Non-pigmented ciliary epithelial cell (primary cell): ENCODE results near the gene PLCB2.

Experiments used
- DNase-seq: peaks from one replicate; pipeline ENCODE4 v3.0.0-alpha.2; 2010; ENCODE audit warnings: low read depth

The PLCB2 gene

DNA sequence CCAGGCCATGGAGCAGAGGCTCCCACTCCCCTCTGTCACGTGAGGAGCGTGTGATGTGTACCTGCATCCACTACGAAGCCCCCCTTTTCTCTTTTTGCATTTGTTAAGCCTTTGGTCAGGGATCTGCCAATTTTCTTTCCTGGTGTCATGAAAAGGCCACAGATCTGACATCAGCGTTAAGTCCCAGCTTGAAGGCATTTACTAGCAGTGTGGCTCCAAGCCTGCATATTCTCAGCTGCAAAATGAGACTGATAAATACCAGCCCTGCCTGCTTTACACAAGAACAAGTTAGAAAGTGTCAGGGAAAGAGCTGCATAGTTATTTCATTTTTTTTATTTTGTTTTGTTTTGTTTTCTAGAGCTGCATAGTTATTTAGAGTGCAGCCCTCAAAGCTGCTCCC lies 22.6 kb downstream of the PLCB2 start:
- no peak for DNase-seq

DNA sequence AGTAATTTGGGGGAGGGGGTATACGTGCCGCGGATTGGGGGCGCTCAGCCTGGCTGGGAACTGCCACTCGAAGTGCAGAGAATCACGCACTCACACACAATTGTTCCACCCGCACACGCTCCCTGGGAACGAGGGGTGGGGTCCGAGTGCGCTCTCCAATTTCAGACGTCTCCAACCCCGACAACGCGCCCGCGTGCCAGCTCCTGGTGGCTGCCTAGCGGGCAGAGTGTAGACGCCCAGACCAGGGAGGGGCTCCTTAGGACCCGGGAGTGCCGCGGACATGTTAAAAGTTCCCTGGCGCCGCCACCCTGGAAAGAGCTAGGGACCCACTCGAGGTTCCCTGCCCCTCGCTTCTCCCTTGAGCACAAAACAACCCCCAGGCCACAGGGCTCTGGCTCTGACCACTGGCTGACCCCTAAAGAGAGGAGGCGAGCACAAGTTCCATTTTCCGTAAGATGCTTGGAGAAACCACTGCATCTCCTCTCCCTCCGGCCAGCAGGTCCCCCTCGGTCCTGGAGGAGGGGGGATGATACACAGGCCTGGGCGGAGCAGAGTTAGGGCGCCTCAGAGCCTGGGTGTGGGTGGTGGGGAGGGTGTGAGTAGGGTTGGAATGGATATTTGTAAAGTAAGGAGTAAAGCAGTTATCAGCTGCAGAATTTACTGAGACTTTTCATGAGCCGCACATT lies 24.0 kb downstream of the PLCB2 start:
- DNase-seq, result no peak

GRCh38 chr15:40282869-40283614 lies 24.7 kb downstream of the PLCB2 start, which contains the start of gene ANKRD63:
Gene ANKRD63, minus strand, starts transcription at chr15:40283064. Its CDS starts 478 bp downstream, at chr15:40282586.
- DNase-seq, result no peak

GRCh38 chr15:40282147-40282868 lies 25.4 kb downstream of the PLCB2 start:
- DNase-seq, result no peak

- DNase-seq, result no peak
Observed at GRCh38 chr15:40281801-40282146, 26.0 kb downstream of the PLCB2 start.

GRCh38 chr15:40281057-40281800 lies 26.5 kb downstream of the PLCB2 start:
- DNase-seq, result no peak

- no peak for DNase-seq
Observed at GRCh38 chr15:40280260-40281056, 27.3 kb downstream of the PLCB2 start.

DNA sequence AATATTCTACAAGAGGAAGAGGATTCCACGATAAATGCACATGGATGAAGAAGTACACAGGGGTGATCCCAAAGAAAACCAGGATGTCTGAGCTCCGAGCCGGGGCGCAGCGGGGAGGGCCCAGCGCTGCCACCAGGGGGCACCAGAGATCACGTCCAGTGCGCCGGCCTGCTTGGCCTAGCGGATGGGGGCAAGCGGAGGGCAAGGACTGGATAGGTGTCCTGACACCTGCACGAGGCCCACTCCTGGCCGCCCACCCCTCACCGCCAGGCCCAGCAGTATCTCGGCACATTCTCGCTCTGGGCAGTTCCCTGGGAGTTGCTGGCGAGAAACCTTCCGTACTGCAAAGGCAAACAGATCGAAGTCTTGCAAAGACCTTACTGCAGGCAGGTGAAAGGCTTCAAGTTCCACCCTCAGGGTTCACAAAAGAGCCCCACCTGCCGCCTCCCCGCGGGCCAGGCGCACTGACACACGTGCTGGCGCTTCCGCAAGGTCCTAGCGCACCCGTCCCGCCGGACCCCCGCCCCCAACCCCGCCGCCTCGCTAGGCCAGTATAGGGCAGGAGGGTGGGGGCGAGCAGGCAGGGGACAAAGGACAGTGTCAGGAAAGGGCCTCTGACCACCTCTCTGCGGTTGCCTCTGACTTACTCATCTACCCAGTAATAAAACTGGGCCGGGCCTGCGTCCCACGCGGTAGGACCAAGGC lies 28.1 kb downstream of the PLCB2 start:
- no peak for DNase-seq

DNA sequence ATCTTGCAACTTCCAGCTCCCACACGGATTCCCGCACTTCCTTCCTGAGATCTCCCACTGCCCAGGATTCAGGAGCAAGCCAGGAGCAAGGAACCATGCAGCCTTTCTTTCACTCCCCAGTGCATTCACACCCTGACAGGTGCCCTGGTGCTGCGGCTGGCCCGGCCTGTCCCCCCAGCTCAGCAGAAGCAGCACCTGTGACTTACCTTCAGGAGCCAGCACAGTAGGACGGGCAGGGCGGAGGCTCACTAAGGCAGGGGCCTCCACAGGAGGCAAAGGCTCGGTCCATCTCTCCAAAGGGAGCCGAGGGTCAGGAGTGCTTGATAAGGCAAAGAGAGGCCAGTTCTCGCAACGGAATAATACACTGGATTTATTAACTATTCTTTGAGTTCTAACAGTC lies 29.7 kb downstream of the PLCB2 start:
- DNase-seq, result no peak

DNA sequence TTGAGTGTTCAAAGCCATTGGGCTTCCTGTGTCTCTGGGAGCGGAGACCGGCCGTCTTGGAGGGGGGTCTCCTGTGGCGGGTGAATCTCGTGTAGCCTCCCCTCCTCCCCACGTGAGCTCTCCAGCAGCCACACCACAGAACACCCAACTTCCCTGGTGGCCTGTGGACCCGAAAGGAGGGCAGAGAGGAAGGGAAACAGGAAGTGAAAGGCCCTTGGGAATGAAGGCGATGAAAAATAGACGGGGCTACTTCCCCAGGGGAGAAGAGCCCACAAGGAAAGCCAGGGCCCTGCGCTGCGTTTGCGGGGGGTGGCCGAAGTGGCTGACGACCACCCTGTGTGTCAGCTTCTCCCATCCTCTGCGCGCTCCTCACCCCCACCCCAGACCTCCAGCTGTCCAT lies 30.3 kb downstream of the PLCB2 start:
- no peak for DNase-seq

- no peak for DNase-seq
Observed at GRCh38 chr15:40276927-40277326, 30.8 kb downstream of the PLCB2 start.

GRCh38 chr15:40275954-40276353 lies 31.8 kb downstream of the PLCB2 start:
- DNase-seq, result no peak

DNA sequence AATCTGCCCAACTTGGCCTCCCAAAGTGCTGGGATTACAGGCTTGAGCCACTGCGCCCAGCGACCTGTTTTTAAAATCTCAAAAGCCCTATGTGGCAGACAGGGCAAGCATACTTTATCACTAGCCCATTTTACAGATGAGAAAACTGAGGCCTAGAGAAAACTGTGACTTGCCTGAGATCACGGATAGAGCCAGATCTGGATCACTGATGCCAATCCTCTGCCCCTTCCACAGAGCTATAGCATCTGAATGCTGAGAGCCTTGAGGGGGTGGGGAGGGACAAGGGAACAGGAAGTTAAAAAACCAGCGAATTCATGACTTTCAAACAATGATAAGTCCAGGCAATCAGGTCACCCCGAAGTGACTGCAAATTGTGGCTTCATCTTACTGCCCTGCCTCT lies 32.2 kb downstream of the PLCB2 start:
- DNase-seq, result no peak

DNA sequence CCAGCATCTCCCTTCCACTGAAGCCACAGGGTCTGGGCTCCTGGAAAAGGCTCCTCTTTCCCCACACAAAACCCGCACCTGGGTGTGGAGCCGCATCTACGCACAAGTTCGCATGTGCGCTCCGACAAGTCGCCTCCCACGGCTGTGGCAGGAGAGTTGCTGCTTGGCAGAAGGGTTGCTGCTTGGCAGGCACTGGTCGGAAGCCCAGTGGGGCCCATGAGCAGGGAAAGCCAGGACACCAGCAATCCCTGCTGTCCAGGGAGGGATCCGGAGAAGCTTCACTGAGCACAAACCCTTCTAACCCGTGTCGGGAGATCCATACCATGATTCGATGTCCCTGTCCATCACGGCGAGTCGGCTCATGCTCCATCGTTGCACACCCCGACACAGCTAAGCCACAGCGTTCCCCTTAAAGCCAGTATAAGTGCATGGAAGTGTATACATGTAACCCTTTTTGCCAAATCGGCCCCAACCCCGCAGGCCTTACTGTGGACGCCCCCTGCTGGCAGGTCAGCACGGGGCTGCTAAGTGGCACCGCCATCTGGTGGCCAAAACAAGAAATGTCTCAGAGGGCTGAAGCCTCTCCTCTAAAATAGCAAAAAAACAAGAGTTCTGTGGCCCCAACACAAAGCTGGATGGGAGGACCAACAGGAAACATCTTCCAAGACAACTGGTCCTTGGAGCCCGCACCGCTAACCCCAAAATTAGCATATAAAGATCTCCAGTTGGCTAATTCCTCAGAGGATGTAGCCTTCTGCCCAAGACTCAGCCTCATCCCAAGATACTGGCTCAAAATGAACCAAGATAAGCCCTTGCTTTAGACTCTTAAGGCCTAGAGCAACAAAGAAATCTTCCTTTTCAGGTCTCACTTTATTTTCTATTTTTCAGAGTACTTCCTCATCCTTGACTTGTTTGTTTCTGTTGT lies 33.1 kb downstream of the PLCB2 start:
- peak; percentile 40 for DNase-seq

GRCh38 chr15:40273428-40273827 lies 34.3 kb downstream of the PLCB2 start:
- DNase-seq, result no peak

GRCh38 chr15:40272485-40273056 lies 35.2 kb downstream of the PLCB2 start:
- no peak for DNase-seq

DNA sequence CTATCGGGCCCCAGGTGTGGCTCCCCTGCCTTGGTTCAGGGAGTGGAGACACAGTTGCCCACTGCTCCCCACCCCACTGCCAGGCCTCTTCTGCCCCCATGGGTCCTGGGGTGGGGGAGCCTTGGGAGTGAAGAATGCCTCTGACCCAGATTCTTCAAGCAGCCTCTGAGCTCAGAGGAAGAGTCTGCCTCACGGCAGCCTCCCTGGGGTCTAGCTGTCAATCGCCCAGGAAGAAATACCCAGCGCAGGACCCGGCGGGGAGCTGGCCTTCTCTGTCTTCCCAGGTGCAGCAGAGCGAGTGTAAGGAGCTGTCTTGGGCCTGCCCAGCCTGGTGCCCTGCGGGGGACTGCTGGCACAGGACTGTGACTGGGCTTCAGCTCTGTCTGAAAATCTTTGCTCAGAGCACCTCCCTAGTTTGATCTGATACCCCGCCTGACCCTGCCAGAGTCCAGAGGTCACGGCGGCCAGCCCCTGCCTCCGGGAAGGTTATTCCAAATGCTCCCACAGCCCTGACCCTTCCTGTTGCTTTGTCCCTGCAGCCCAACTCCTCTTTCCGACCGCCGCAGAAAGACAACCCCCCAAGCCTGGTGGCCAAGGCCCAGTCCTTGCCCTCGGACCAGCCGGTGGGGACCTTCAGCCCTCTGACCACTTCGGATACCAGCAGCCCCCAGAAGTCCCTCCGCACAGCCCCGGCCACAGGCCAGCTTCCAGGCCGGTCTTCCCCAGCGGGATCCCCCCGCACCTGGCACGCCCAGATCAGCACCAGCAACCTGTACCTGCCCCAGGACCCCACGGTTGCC lies 35.9 kb downstream of the PLCB2 start:
- DNase-seq, result no peak

- no peak for DNase-seq
Observed at GRCh38 chr15:40270246-40270995, 37.3 kb downstream of the PLCB2 start.
